Endothelial cell of umbilical vein (primary cell): ENCODE results near the gene RFLNA.

Experiments used
- CTCF ChIP-seq, 2 donors: IDR thresholded peaks; 1 replicate in 1 of 2; 2 replicates in 1 of 2; pipeline ENCODE4 v1.5.1; 2011; ENCODE audit warnings: low read length in 2 of 2, mild to moderate bottlenecking in 2 of 2, moderate library complexity in 2 of 2, control low read depth in 1 of 2, inconsistent platforms in 1 of 2, low read depth in 1 of 2; ENCODE audit not compliant: insufficient read depth in 1 of 2; ENCODE audit errors: extremely low read depth in 1 of 2
- POLR2AphosphoS5 ChIP-seq: IDR thresholded peaks from 2 replicates; pipeline ENCODE4 v1.6.1; 2012; ENCODE audit warnings: low read depth, mild to moderate bottlenecking, control low read depth, low read length, moderate library complexity; ENCODE audit not compliant: insufficient read depth

GRCh38 chr12:124310178-124310577 lies 15.3 kb downstream of the RFLNA start:
- TF ChIP-seq POLR2AphosphoS5 = no peak
- TF ChIP-seq CTCF (IDR thresholded peaks at IDR 0.05; ENCODE audit: extremely low read depth in 1 of 2, insufficient read depth in 1 of 2, low read depth in 1 of 2, low read length in 2 of 2) = no peak
